GM19238 (cell line): Measurements from ENCODE around the gene PPP1R3C.

Source experiments
- DNase-seq: peaks from one replicate; pipeline ENCODE4 v3.0.0; 2011; ENCODE audit warnings: low spot score; ENCODE audit not compliant: insufficient read length

PPP1R3C gene

GRCh38 chr10:91632671-91633550 lies at the start of gene PPP1R3C:
PPP1R3C (minus strand) TSS chr10:91633071; CDS start chr10:91632969, 102 bp downstream.
- DNase-seq = peak; percentile 38

GRCh38 chr10:91681361-91682276 lies 48.7 kb upstream of the PPP1R3C start:
- DNase-seq = no peak

- no peak for DNase-seq
Measured at GRCh38 chr10:91680487-91680886, 47.6 kb upstream of the PPP1R3C start.

- no peak for DNase-seq
Measured at GRCh38 chr10:91679296-91679695, 46.4 kb upstream of the PPP1R3C start.

- no peak for DNase-seq
Measured at GRCh38 chr10:91677911-91678310, 45.0 kb upstream of the PPP1R3C start.

- DNase-seq = no peak
Measured at GRCh38 chr10:91672021-91672608, 39.2 kb upstream of the PPP1R3C start.

GRCh38 chr10:91668913-91669312 lies 36.0 kb upstream of the PPP1R3C start:
- DNase-seq = no peak

GRCh38 chr10:91665842-91666241 lies 33.0 kb upstream of the PPP1R3C start:
- DNase-seq = no peak

GRCh38 chr10:91664426-91664825 lies 31.6 kb upstream of the PPP1R3C start:
- DNase-seq = no peak

GRCh38 chr10:91662993-91663392 lies 30.1 kb upstream of the PPP1R3C start:
- DNase-seq = no peak

GRCh38 chr10:91653219-91653870 lies 20.5 kb upstream of the PPP1R3C start:
- DNase-seq = no peak

- DNase-seq = no peak
Measured at GRCh38 chr10:91652364-91652763, 19.5 kb upstream of the PPP1R3C start.

GRCh38 chr10:91643700-91644099 lies 10.8 kb upstream of the PPP1R3C start:
- no peak for DNase-seq

GRCh38 chr10:91642831-91643692 lies 10.2 kb upstream of the PPP1R3C start:
- DNase-seq = no peak

GRCh38 chr10:91636892-91637291 lies 4.0 kb upstream of the PPP1R3C start:
- no peak for DNase-seq

GRCh38 chr10:91635401-91636400 lies 2.8 kb upstream of the PPP1R3C start:
- DNase-seq = peak; percentile 23

GRCh38 chr10:91634898-91635297 lies 2.0 kb upstream of the PPP1R3C start:
- DNase-seq = no peak

- no peak for DNase-seq
Measured at GRCh38 chr10:91634246-91634645, 1.4 kb upstream of the PPP1R3C start.

GRCh38 chr10:91630625-91631024 lies 2.2 kb downstream of the PPP1R3C start:
- no peak for DNase-seq
